Ascending aorta (tissue), 2 donors: ENCODE results near the gene LDLRAD2. TPM values are rescaled to one million over a fixed set of nuclear protein-coding genes. Genes with fewer than 3 reads are reported as not detected.
A peak's percentile ranks its signal among the peaks of the same experiment; 100 is the strongest.

Experiments used
- DNase-seq, 2 donors: peaks; one replicate each; pipeline ENCODE4 v3.0.0-alpha.2; 2019; ENCODE audit warnings: low spot score in 2 of 2
- H3K27ac ChIP-seq, 2 donors: fragments of 200-600 bp; sonication (generic); one replicate each; pipeline ENCODE4 v1.5.1; 2016 to 2017; ENCODE audit warnings: mild to moderate bottlenecking in 1 of 2
- H3K27me3 ChIP-seq: fragments of 200-600 bp; sonication (generic); one replicate; pipeline ENCODE4 v1.5.1; 2017
- H3K36me3 ChIP-seq, 2 donors: fragments of 200-600 bp; sonication (generic); one replicate each; pipeline ENCODE4 v1.5.1; 2016
- H3K4me1 ChIP-seq, 2 donors: fragments of 200-600 bp; sonication (generic); one replicate each; pipeline ENCODE4 v1.5.1; 2016 to 2017; ENCODE audit warnings: mild to moderate bottlenecking in 1 of 2
- H3K4me3 ChIP-seq, 2 donors: fragments of 200-600 bp; sonication (generic); one replicate each; pipeline ENCODE4 v1.5.1; 2016 to 2017; ENCODE audit warnings: mild to moderate bottlenecking in 1 of 2
- H3K9me3 ChIP-seq, 2 donors: fragments of 200-600 bp; sonication (generic); one replicate each; pipeline ENCODE4 v1.5.1; 2016
- CTCF ChIP-seq, 3 experiments: fragments of 200-600 bp in 2 of 3; fragments of 450-650 bp in 1 of 3; sonication (generic) in 2 of 3; IDR thresholded peaks; one replicate each; pipeline ENCODE4 v1.5.1; 2016 to 2019; ENCODE audit warnings: antibody characterized with exemption in 3 of 3, mild to moderate bottlenecking in 1 of 3, moderate library complexity in 1 of 3
- intact Hi-C: fragments of 100-400 bp; cut with DNase I; formaldehyde crosslinking; loops from one replicate; pipeline ENCODE4 v1.15.1; 2023
- total RNA-seq: library from RNA; depleted of rRNA; stranded (reverse); fragments of >200 nt; gene quantifications from one replicate; pipeline ENCODE4 v1.1.0, GENCODE V29; 2016

Gene LDLRAD2
- total RNA-seq, 1 donor from 2014 or later: not detected

GRCh38 chr1:21860971-21861370 is 48.9 kb downstream of the LDLRAD2 start:
- H3K4me3 ChIP-seq: no peak overlapping the region
- H3K36me3 ChIP-seq: peaks cover 92 to 97% of the 10 kb centered on the region in 2 donors
- TF ChIP-seq CTCF (IDR thresholded peaks at IDR 0.05): no peak
- H3K9me3 ChIP-seq: no peaks in the 10 kb centered on the region
- H3K27me3 ChIP-seq: no peaks in the 10 kb centered on the region
- intact Hi-C loops: no loop called here
- H3K27ac ChIP-seq: no peak overlapping the region
- no peak for DNase-seq
- H3K4me1 ChIP-seq: no peaks in the 10 kb centered on the region

GRCh38 chr1:21861602-21862429 is 49.8 kb downstream of the LDLRAD2 start:
- no peak for DNase-seq
- no peaks in the 10 kb centered on the region for H3K4me1 ChIP-seq
- H3K27ac ChIP-seq: no peak overlapping the region
- no peaks in the 10 kb centered on the region for H3K27me3 ChIP-seq
- no peaks in the 10 kb centered on the region for H3K9me3 ChIP-seq
- H3K36me3 ChIP-seq: peaks cover 92 to 97% of the 10 kb centered on the region in 2 donors
- TF ChIP-seq CTCF (IDR thresholded peaks at IDR 0.05): no peak
- intact Hi-C loops: no loop called here
- no peak overlapping the region for H3K4me3 ChIP-seq

DNA sequence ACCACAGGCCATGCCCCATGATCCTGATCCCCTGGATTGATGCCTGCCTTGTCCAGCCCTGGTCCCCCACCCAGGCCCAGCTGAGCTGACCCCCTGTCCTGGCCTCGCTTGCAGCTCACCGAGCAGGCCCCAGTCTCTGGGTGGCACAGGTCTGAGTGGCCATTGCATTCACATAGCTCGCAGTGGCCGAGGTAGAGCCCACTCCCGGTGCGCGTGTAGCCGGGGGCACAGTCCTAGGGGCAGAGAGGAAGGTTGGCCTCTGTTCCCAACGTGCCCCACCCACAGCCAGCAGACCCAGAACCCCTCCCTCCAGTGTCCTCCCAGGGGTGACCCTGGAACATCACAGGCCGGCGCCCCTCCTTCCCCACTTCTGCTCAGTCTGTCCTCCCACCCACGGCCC is 51.9 kb downstream of the LDLRAD2 start:
- H3K4me1 ChIP-seq: no peaks in the 10 kb centered on the region
- no peaks in the 10 kb centered on the region for H3K9me3 ChIP-seq
- TF ChIP-seq CTCF (IDR thresholded peaks at IDR 0.05): no peak
- no peak for DNase-seq
- no peaks in the 10 kb centered on the region for H3K27me3 ChIP-seq
- H3K27ac ChIP-seq: no peak overlapping the region
- intact Hi-C loops: no loop called here
- peaks cover 90 to 92% of the 10 kb centered on the region in 2 donors for H3K36me3 ChIP-seq
- H3K4me3 ChIP-seq: no peak overlapping the region

GRCh38 chr1:21864730-21865129 is 52.7 kb downstream of the LDLRAD2 start:
- Histone ChIP-seq H3K4me1 (peaks cover 4 to 6% of the 10 kb centered on the region in 2 donors), H3K4me3 (no peak overlapping the region), H3K27ac (no peak overlapping the region), H3K27me3 (no peaks in the 10 kb centered on the region), H3K9me3 (no peaks in the 10 kb centered on the region), H3K36me3 (peaks cover 85 to 89% of the 10 kb centered on the region in 2 donors)
- DNase-seq: no peak
- intact Hi-C loops: no loop called here
- TF ChIP-seq CTCF (IDR thresholded peaks at IDR 0.05): no peak

DNA sequence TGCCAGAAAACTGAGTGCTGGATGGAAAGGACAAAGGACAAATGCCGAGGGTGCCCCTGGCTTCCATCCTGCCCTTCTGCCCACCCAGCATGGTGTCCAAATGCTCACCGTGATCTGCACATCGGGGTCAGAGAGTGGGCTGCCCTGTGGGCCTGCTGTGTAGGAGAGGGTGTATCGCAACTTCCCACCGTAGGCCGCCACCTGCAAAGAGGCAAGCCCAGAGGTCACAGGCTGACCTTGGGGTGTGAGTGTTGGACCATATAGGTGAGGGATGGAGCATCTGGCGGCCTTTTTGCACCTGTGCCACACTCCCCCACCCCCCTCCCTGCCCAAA is 53.5 kb downstream of the LDLRAD2 start:
- Histone ChIP-seq H3K9me3 (no peaks in the 10 kb centered on the region), H3K36me3 (peaks cover 77 to 86% of the 10 kb centered on the region in 2 donors), H3K4me3 (no peak overlapping the region), H3K27ac (peak overlapping the region in 1 of 2 donors; percentile 8), H3K27me3 (no peaks in the 10 kb centered on the region), H3K4me1 (peaks cover 11 to 13% of the 10 kb centered on the region in 2 donors)
- no peak for DNase-seq
- intact Hi-C loops: no loop called here
- TF ChIP-seq CTCF (IDR thresholded peaks at IDR 0.05): no peak
